ENCODE results near the gene RAPGEF1. TPM values are rescaled to one million over a fixed set of nuclear protein-coding genes. Genes with fewer than 3 reads are reported as not detected.

RAPGEF1 gene
- total RNA-seq, 1 donor from 2014 or later, result 76.8 TPM

DNA sequence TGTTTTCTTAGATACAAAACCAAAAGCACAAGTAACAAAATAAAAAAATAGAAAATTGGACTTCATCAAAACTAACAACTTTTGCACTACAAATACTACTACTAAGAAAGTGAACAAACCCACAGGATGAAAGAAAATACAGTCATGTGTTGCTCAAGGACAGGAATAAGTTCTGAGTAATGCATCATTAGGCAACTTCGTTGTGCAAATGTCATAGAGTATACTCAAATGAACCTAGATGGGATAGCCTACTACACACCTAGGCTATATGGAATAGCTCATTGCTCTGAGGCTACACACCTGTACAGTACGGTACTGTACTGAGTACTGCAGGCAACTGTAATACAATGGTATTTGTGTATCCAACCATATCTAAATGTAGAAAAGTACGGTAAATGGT is 88.3 kb downstream of the RAPGEF1 start:
- Histone ChIP-seq H3K79me2 (ENCODE audit: insufficient read depth, low read length) (peaks cover 28% of the 10 kb centered on the region), H3K4me3 (ENCODE audit: insufficient read depth, low read depth, low read length) (no peak overlapping the region), H3K27me3 (ENCODE audit: insufficient read depth, low read length) (no peaks in the 10 kb centered on the region), H3K9ac (ENCODE audit: low read length) (no peak overlapping the region), H3K36me3 (ENCODE audit: insufficient read depth, low read length) (no peaks in the 10 kb centered on the region), H2AFZ (ENCODE audit: low read depth, low read length) (no peak overlapping the region), H3K9me3 (ENCODE audit: insufficient read depth, low read depth, low read length) (no peaks in the 10 kb centered on the region), H3K4me1 (ENCODE audit: insufficient read depth, low read length) (no peaks in the 10 kb centered on the region), H4K20me1 (ENCODE audit: insufficient read depth, low read length) (peaks cover 44% of the 10 kb centered on the region), H3K27ac (ENCODE audit: low read depth, low read length) (no peak overlapping the region), H3K4me2 (ENCODE audit: low read length) (no peak overlapping the region)
- no peaks in the 10 kb centered on the region for H3K27me3 Mint-ChIP-seq (ENCODE audit: low read depth, unreplicated experiment)
- no peak overlapping the region for H3K4me3 Mint-ChIP-seq (ENCODE audit: unreplicated experiment)
- TF ChIP-seq EZH2 (IDR thresholded peaks at IDR 0.05; ENCODE audit: insufficient read depth, low read length), result no peak
- TF ChIP-seq, protein P1, sequence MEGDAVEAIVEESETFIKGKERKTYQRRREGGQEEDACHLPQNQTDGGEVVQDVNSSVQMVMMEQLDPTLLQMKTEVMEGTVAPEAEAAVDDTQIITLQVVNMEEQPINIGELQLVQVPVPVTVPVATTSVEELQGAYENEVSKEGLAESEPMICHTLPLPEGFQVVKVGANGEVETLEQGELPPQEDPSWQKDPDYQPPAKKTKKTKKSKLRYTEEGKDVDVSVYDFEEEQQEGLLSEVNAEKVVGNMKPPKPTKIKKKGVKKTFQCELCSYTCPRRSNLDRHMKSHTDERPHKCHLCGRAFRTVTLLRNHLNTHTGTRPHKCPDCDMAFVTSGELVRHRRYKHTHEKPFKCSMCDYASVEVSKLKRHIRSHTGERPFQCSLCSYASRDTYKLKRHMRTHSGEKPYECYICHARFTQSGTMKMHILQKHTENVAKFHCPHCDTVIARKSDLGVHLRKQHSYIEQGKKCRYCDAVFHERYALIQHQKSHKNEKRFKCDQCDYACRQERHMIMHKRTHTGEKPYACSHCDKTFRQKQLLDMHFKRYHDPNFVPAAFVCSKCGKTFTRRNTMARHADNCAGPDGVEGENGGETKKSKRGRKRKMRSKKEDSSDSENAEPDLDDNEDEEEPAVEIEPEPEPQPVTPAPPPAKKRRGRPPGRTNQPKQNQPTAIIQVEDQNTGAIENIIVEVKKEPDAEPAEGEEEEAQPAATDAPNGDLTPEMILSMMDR (IDR thresholded peaks at IDR 0.05; ENCODE audit: insufficient read depth, low read depth, low read length), result no peak
- FAIRE-seq (no peak), DNase-seq (ENCODE audit: low read depth) (peak; percentile 31)
- H3K36me3 Mint-ChIP-seq (ENCODE audit: low read depth, unreplicated experiment), result peaks cover 8% of the 10 kb centered on the region
- peaks cover 17% of the 10 kb centered on the region for H3K4me1 Mint-ChIP-seq (ENCODE audit: low read depth, unreplicated experiment)
- H3K27ac Mint-ChIP-seq (ENCODE audit: unreplicated experiment), result no peak overlapping the region
- H3K9me3 Mint-ChIP-seq (ENCODE audit: unreplicated experiment), result no peaks in the 10 kb centered on the region

DNA sequence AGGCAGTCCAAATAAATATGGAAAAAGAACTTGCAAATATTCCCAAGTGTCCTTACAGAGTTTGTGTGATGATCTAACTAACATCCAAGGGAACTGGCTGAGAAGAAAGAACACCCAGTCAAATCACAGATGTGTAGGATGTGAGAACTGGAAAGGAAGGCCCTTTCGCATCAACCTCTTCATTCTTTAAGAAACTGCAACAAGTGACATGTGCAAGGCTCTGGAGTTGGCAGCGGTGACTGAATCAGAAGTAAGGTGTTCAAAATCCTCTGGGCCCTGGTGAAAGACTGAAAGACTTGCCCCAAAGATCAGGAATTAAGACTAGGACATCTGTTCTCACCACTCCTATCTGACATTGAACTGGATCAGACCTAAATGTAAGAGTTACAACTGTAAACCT is 88.7 kb downstream of the RAPGEF1 start:
- H3K27me3 ChIP-seq (ENCODE audit: insufficient read depth, low read length), result no peaks in the 10 kb centered on the region
- no peak overlapping the region for H3K9ac ChIP-seq (ENCODE audit: low read length)
- no peak overlapping the region for H3K4me3 ChIP-seq (ENCODE audit: insufficient read depth, low read depth, low read length)
- no peaks in the 10 kb centered on the region for H3K9me3 ChIP-seq (ENCODE audit: insufficient read depth, low read depth, low read length)
- TF ChIP-seq EZH2 (IDR thresholded peaks at IDR 0.05; ENCODE audit: insufficient read depth, low read length), result no peak
- TF ChIP-seq, protein P1 (IDR thresholded peaks at IDR 0.05; ENCODE audit: insufficient read depth, low read depth, low read length), result no peak
- H3K4me1 Mint-ChIP-seq (ENCODE audit: low read depth, unreplicated experiment), result peaks cover 14% of the 10 kb centered on the region
- H3K9me3 Mint-ChIP-seq (ENCODE audit: unreplicated experiment), result no peaks in the 10 kb centered on the region
- H3K79me2 ChIP-seq (ENCODE audit: insufficient read depth, low read length), result peaks cover 24% of the 10 kb centered on the region
- no peak overlapping the region for H3K4me3 Mint-ChIP-seq (ENCODE audit: unreplicated experiment)
- H3K27ac Mint-ChIP-seq (ENCODE audit: unreplicated experiment), result no peak overlapping the region
- H2AFZ ChIP-seq (ENCODE audit: low read depth, low read length), result no peak overlapping the region
- peaks cover 8% of the 10 kb centered on the region for H3K36me3 Mint-ChIP-seq (ENCODE audit: low read depth, unreplicated experiment)
- no peak for FAIRE-seq
- H3K4me2 ChIP-seq (ENCODE audit: low read length), result no peak overlapping the region
- H3K27me3 Mint-ChIP-seq (ENCODE audit: low read depth, unreplicated experiment), result no peaks in the 10 kb centered on the region
- peaks cover 39% of the 10 kb centered on the region for H4K20me1 ChIP-seq (ENCODE audit: insufficient read depth, low read length)
- no peak for DNase-seq (ENCODE audit: low read depth)
- no peaks in the 10 kb centered on the region for H3K4me1 ChIP-seq (ENCODE audit: insufficient read depth, low read length)
- no peaks in the 10 kb centered on the region for H3K36me3 ChIP-seq (ENCODE audit: insufficient read depth, low read length)
- H3K27ac ChIP-seq (ENCODE audit: low read depth, low read length), result no peak overlapping the region

DNA sequence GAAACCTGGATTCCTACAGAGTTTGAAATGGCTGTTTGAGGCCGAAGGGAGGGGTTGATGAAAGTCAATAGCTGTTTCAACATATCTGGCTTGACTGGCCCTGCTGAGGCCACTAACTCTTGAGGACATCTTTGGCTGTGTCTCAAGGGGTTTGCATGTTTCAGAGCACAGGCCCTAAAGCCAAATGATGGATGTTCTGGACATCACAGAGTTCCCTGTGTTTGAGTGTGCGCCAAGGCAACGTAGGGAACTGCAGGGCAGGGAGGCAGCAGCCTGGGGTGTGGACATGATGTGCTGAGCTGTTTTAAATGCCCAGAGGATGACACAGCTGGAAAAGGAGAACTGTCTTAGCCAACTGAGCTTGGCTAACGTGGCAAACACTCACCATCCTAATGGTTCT is 89.6 kb downstream of the RAPGEF1 start:
- Histone ChIP-seq H3K27ac (ENCODE audit: low read depth, low read length) (no peak overlapping the region), H3K27me3 (ENCODE audit: insufficient read depth, low read length) (no peaks in the 10 kb centered on the region), H2AFZ (ENCODE audit: low read depth, low read length) (no peak overlapping the region), H3K4me1 (ENCODE audit: insufficient read depth, low read length) (no peaks in the 10 kb centered on the region), H3K4me2 (ENCODE audit: low read length) (no peak overlapping the region), H3K9me3 (ENCODE audit: insufficient read depth, low read depth, low read length) (no peaks in the 10 kb centered on the region), H3K36me3 (ENCODE audit: insufficient read depth, low read length) (no peaks in the 10 kb centered on the region), H3K9ac (ENCODE audit: low read length) (no peak overlapping the region), H3K4me3 (ENCODE audit: insufficient read depth, low read depth, low read length) (no peak overlapping the region), H3K79me2 (ENCODE audit: insufficient read depth, low read length) (peaks cover 20% of the 10 kb centered on the region), H4K20me1 (ENCODE audit: insufficient read depth, low read length) (peaks cover 37% of the 10 kb centered on the region)
- Mint-ChIP-seq H3K27ac (ENCODE audit: unreplicated experiment) (no peak overlapping the region), H3K9me3 (ENCODE audit: unreplicated experiment) (no peaks in the 10 kb centered on the region), H3K27me3 (ENCODE audit: low read depth, unreplicated experiment) (no peaks in the 10 kb centered on the region), H3K36me3 (ENCODE audit: low read depth, unreplicated experiment) (peaks cover 8% of the 10 kb centered on the region), H3K4me3 (ENCODE audit: unreplicated experiment) (no peak overlapping the region), H3K4me1 (ENCODE audit: low read depth, unreplicated experiment) (peaks cover 10% of the 10 kb centered on the region)
- TF ChIP-seq EZH2 (IDR thresholded peaks at IDR 0.05; ENCODE audit: insufficient read depth, low read length), result no peak
- TF ChIP-seq, protein P1 (IDR thresholded peaks at IDR 0.05; ENCODE audit: insufficient read depth, low read depth, low read length), result no peak
- peak; percentile 13 for DNase-seq (ENCODE audit: low read depth)
- FAIRE-seq, result no peak

All from astrocyte (in vitro differentiated cells and primary cell).